NB4 (cell line): ENCODE measurements around the gene TRAPPC10.

Experiments used
- DNase-seq: peaks from one replicate; pipeline ENCODE4 v3.0.0; 2010; ENCODE audit warnings: low read depth
- H3K4me3 ChIP-seq: one replicate; pipeline ENCODE4 v1.5.1; 2011; ENCODE audit warnings: mild to moderate bottlenecking, low read depth, low read length, moderate library complexity
- MYC ChIP-seq: IDR thresholded peaks from 2 replicates; pipeline ENCODE4 v1.6.1; 2011; ENCODE audit warnings: low read depth, low read length
- POLR2A ChIP-seq: IDR thresholded peaks from 2 replicates; pipeline ENCODE4 v1.6.1; 2011; ENCODE audit warnings: mild to moderate bottlenecking; ENCODE audit not compliant: insufficient read length; ENCODE audit errors: extremely low read depth
- TF ChIP-seq, protein P1 (sequence below): IDR thresholded peaks from 2 replicates; pipeline ENCODE4 v1.6.1; 2011; ENCODE audit warnings: low read depth, low read length
- TF ChIP-seq, protein P2 (sequence below): IDR thresholded peaks from one replicate; pipeline ENCODE4 v1.5.1; 2012; ENCODE audit warnings: low read depth, low read length

The TRAPPC10 gene

DNA sequence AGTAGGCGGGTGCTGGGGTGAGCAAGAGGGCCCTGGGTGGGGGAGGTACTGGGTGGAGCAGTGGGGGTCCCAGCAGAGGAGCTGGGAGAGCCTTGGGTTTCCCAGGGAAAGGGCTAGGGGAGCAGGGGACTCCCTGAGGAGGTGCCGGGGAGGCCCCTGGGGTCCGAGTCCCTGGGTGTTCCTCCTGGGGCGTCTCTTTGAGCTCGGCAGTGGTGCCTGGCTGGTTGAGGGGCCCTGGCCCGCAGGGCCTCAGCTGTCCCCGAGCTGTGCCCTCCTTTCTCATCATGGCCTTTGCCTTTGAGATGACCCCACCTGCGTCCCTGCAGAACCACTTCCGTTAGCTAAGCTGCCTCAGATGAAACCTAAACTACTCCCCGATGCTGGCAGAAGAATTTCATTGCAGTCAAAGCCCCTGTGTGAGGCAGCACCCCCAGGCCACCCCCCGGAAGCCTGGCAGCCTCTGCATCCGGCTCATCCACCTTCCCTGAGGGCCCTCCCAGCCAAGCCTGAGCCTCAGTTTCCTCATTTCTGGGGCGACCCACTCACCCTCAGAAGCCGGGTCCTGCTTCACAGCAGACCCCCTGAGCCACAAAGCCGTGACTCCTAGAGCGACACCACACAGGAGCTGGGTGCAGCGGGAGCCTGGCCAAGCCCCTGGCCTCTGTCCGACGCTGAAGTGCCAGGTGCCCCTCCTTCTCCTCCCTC, 43.5 kb upstream of the TRAPPC10 start:
- H3K4me3 ChIP-seq, result no peak overlapping the region
- DNase-seq, result no peak
- no peak for TF ChIP-seq POLR2A
- no peak for TF ChIP-seq MYC
- TF ChIP-seq, protein P1, sequence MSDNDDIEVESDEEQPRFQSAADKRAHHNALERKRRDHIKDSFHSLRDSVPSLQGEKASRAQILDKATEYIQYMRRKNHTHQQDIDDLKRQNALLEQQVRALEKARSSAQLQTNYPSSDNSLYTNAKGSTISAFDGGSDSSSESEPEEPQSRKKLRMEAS, result no peak
- TF ChIP-seq, protein P2, sequence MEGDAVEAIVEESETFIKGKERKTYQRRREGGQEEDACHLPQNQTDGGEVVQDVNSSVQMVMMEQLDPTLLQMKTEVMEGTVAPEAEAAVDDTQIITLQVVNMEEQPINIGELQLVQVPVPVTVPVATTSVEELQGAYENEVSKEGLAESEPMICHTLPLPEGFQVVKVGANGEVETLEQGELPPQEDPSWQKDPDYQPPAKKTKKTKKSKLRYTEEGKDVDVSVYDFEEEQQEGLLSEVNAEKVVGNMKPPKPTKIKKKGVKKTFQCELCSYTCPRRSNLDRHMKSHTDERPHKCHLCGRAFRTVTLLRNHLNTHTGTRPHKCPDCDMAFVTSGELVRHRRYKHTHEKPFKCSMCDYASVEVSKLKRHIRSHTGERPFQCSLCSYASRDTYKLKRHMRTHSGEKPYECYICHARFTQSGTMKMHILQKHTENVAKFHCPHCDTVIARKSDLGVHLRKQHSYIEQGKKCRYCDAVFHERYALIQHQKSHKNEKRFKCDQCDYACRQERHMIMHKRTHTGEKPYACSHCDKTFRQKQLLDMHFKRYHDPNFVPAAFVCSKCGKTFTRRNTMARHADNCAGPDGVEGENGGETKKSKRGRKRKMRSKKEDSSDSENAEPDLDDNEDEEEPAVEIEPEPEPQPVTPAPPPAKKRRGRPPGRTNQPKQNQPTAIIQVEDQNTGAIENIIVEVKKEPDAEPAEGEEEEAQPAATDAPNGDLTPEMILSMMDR, result no peak

DNA sequence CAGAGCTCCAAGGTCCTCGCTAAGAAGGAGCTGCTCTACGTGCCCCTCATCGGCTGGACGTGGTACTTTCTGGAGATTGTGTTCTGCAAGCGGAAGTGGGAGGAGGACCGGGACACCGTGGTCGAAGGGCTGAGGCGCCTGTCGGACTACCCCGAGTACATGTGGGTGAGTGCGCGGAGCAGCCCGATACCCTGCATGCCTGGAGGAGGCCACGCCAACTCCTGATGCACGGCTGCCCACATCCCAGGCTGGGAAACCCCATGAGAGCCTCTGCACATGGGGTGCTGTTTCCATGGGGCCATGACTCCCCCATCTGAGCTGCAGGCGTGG, 43.0 kb upstream of the TRAPPC10 start:
- DNase-seq, result no peak
- TF ChIP-seq, protein P2, result no peak
- TF ChIP-seq POLR2A (no peak), MYC (no peak)
- TF ChIP-seq, protein P1, result no peak
- H3K4me3 ChIP-seq, result no peak overlapping the region

DNA sequence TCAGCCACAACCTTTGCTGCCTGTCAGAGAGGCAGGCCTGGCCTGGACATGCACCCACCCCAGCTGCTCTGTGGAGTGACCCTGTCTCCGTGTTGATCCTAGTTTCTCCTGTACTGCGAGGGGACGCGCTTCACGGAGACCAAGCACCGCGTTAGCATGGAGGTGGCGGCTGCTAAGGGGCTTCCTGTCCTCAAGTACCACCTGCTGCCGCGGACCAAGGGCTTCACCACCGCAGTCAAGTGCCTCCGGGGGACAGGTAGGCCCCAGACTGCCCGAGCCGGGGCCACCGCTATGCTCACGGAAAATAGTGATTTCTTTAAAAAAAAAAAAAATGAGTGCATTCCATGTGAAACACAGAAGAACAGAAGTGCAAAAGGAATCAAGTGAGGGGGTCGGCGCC, 41.6 kb upstream of the TRAPPC10 start:
- no peak overlapping the region for H3K4me3 ChIP-seq
- no peak for DNase-seq
- TF ChIP-seq MYC (no peak), POLR2A (no peak)
- TF ChIP-seq, protein P1, result no peak
- TF ChIP-seq, protein P2, result no peak

- DNase-seq, result no peak
- TF ChIP-seq POLR2A, result no peak
- TF ChIP-seq MYC, result 0 out of 2 replicates have a peak, but pooled peaks have one; percentile 17
- no peak overlapping the region for H3K4me3 ChIP-seq
Measured at GRCh38 chr21:43971201-43971991, 40.7 kb upstream of the TRAPPC10 start.

DNA sequence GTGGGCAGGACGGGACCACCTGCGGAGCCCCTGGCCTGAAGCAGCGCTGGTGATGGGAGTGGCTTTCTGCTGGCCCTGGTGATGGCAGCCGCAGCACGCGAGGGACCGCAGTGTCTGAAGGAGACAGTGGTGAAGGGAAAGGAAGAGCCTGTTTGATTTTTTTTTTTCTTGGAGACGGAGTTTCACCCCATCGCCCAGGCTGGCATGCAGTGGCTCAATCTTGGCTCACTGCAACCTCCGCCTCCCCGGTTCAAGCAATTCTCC, 40.2 kb upstream of the TRAPPC10 start:
- TF ChIP-seq, protein P1, result no peak
- TF ChIP-seq POLR2A (no peak), MYC (no peak)
- TF ChIP-seq, protein P2, result no peak
- no peak for DNase-seq

DNA sequence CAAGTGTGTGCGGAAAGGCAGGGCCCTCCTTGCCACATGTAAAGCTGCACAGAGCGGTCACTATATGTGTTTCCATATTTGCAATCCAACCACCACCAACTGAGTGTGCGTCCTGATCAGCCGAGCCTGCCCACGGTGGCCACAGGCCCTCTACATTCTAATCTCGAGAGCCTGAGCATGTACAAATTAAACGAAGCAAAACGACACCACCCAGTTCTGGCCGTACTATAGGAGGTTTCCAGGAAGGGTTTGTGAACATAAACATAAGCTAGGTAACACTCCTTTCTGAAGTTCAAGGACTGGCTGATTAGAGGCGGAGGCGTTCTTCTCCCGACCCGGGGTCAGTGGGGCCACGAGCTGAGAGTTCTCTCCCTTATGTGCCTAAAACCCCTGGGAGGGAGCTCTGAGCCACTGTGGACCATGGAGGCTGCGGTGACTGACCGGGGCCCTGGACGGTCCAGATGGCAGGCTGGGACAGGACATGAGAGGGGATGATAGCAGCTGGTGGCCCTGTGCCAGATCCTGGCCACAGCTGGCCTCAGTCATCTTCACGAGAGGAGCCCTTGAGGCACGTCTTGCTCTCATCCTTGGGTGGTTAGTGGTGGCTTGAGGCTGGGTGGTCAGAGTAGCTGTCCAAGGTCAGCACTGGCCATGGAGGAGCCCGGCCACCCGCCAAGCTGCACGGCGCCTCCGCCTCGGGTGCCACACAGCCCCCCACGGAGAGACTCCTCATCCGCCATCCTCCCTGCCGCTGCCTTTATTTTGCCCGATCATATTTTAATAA, 39.1 kb upstream of the TRAPPC10 start:
- no peak for DNase-seq
- TF ChIP-seq, protein P2, result no peak
- TF ChIP-seq, protein P1, result no peak
- TF ChIP-seq POLR2A (no peak), MYC (no peak)
- H3K4me3 ChIP-seq, result no peak overlapping the region

More for the DNA sequence above, 40.2 kb upstream of the TRAPPC10 start:
- H3K4me3 ChIP-seq, result no peak overlapping the region
